GM15510 (cell line): Measurements from ENCODE around the gene HPSE2.

Experiments used
- POLR2A ChIP-seq: IDR thresholded peaks from 3 replicates; pipeline ENCODE4 v1.6.1; 2011; ENCODE audit warnings: borderline replicate concordance; ENCODE audit not compliant: insufficient read length; ENCODE audit errors: extremely low read depth

The HPSE2 gene

DNA sequence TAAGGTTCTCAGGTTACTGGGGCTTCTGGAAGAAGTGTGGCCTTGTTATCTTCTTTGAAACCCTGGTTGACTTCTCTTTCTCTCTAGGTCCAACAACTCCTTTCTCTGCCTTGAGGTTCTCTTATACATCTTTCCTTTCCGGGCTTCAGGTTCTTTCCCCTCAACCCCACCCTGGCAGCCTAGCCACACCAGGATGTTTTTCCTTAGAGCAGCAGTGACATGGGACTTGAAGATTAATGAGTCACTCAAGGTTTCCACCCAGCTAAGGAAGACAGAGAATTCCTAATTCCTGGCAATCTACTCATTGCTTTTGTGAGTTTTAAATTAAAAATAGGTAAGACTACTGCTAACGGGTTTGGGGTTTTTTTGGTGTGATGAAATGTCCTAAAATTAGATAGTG is 667.1 kb downstream of the HPSE2 start:
- no peak for TF ChIP-seq POLR2A

DNA sequence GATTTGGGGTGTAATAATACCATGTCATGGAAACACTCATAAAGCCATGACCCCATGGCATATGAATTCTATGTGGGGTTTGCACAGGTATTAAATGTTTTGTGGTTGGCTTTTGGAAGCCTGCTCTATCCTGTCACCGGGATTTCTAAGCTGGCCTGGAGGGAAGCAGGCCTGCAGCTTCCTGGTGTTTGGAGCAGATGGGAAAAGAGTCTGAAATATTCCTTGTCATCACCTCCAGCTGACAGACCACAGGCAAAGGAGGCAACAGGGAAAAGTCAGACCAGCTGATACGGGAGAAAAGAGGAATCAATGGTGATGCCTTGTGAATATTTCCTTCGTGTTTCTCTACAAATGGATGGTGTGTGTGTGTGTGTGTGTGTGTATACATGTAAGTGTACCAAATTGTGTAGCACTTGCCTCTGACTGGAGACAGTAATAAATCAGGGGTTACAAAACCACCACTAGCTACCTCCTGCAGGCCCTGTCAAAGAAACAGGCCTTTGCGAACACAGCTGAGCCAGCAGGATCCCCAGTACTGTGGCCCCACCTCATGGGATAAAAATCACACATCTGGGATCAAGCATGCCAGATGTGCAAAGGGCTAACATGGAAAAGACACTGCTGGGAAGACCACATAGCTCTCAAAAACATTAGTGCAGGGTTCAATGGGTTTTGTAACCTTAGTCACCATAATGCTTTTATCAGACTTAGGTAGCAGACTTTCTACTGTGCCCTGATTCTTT is 668.1 kb downstream of the HPSE2 start:
- TF ChIP-seq POLR2A = no peak

DNA sequence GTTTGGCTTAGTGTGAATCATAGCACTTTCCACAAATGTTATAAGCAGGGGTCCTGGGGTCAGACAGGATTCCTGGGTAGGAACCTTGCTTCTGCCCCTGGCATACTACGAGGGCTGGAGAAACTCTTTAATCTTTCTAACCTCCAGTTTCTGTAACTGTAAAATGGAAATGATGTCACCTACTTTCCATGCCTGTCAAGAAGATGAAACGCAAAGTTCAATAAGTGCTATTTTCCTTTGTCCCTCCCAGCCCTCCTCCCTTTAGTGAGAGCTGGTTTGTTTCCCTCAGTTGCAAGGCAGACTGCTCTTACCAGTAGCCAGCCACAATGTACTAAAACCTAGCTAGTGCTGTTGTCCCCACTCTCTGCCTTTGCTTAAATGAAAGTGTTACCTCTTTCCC is 671.8 kb downstream of the HPSE2 start:
- no peak for TF ChIP-seq POLR2A

DNA sequence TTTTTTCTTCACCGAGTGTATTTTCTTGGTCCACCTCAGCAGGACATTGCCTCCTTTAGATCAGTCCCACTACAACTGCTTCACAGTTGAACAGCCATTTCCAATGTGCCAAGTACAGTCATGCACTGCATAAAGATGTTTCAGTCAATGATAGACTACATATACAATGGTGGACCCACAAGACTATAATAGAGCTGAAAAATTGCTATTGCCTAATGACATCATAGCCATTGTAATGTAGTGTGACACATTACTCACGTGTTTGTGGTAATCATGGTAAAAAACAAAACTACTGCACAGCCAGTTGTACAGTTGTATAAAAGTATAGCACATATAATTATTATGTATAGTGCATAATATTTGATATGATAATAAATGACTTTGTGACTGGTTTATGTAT is 675.1 kb downstream of the HPSE2 start:
- TF ChIP-seq POLR2A = no peak

DNA sequence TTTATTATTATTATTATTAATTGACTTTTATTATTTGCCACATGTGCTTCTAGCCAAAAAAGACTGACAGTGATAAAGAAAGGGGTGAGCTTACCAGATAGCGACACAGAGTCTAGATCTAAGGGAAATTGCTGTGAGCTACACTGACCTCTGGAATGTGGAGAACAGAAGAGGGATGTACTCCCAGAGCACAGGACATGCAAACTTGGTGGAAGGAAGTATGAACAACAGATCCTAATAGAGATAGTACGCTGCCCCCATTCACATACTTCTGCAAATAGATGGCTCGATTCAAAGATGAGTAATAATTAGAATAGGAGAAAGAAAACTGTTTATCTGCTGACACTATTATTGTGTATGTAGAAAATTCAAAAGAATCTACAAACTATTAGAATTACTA is 679.6 kb downstream of the HPSE2 start:
- no peak for TF ChIP-seq POLR2A

DNA sequence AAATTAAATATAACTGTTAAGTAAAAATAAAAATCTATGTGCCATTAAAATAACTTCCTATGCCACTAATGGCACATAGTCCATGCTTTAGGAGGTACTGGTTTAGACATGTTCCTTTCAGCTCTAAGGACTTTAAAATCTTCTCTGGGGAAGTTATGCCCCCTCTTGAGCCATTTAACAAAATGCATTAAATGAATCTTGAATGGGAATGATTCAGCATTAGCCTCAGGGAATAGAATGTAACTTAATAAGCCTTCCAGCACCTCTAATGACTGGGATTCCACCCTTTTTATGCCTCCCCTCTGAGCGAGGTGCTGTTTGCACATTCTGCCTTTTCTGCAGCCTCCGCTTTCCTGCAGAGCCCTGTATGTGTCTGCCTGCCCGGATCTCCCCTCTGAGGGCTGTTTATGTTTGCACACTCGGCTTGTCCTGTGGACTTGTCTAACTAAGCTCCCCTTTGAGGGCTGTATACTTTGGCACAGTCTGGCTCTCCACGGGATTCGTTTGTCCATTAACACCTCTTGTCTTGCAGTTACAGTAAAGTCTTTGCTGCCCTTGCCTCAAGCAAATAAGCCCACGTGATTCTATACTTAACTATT is 680.5 kb downstream of the HPSE2 start:
- TF ChIP-seq POLR2A = no peak

DNA sequence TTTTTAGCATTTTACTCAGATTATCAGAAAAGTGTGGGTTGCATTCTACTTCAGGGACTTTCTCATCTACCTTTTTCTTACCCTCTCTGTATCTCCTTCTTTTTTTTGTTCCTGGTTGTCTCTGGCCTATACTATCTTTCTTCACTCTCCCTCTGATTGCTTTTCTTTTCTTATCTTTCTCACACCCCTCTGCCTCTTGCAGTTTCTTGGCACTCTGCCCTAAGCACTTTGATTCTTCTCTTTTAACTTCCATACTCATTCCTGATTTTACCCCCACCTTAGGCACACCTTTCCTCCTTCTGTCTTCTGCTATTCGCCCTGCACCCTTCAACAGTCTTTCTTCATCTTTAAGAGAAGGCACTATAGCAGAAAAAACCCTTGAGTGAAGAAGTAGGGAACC is 696.1 kb downstream of the HPSE2 start:
- TF ChIP-seq POLR2A = no peak

DNA sequence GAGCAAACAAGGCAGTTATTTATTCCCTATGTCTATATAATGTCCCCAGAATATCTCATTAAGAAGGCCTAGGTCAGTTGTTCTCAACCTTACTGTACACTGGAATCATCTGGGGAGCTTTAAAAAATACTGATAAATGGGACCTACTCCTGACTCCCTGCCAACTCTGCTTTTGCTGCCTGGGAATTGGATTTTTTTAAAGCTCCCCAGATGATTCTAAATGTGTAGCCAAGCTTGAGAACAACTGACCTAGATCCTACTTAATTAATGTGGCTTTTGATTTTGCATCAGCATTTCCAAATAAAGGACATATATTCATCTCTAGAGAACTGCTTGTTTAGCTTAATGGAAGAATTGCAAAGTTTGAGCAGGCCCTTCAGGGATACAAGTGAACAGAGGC is 697.2 kb downstream of the HPSE2 start:
- no peak for TF ChIP-seq POLR2A

DNA sequence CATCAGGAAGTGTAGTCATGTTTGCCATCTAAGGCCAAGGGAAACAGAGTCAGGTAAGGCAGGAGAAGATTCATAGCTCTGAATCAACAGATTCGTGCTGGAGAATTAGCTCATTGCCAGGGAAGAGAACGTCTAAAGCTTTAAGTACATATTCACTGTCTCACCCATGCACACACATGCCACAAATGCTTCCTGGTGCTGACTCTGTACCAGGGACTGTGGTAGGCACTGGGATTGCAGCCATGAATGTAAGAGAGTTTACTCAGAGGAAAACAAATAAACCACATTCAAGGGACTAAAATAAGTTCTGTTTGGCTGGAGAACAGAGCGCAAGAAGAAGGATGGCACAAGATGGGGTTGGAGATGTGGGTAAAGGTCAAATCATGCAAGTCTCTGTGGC is 699.1 kb downstream of the HPSE2 start:
- no peak for TF ChIP-seq POLR2A

DNA sequence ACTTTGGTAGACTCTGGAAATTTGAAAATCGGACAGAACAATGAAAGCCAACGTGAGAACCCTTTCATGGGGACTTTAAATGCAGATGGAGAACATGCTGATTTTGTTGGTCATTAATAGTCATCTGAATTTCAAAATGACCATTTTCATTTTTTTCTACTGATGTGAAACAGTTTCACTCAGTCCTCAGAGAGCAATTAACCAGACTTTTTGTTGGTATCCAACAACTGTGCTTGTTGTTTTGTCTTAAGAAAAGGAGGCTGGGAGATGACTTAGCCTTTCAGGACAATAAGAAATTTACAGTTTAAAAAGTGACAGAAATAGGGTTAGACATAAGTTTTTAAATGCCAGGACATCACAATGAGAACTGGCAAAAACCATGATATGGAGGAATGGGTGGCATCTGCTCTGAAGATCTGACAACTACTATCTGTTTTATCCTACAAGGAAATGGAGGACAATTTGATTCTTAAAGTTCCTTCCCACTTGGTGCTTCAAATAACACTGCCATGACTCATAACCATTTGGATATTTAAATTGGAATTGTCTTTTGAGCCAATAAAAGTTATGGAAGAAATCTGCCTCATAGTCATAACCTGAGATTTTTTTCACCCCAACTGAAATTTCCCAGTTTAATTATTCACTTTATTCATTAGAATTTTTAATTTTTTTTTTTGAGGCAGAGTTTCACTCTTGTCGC is 701.8 kb downstream of the HPSE2 start:
- no peak for TF ChIP-seq POLR2A

DNA sequence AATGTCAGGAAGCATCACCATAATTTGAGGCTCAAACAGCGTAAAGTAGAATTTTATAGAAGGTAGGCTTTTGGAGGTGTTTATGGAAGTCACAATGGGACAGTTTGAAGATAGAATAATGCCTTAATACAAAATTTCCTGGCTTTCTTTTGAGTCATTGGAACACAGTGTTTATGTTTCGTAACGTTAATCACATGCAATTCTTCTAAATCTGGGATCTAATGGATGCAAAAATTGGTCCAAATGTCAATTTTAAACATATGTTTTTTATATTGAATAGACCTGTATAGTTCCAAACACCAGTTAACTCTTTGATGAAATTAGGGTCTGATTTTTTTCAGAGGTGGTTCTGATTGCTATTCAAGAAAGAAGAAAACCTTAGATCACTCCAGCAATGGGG is 702.4 kb downstream of the HPSE2 start:
- no peak for TF ChIP-seq POLR2A

DNA sequence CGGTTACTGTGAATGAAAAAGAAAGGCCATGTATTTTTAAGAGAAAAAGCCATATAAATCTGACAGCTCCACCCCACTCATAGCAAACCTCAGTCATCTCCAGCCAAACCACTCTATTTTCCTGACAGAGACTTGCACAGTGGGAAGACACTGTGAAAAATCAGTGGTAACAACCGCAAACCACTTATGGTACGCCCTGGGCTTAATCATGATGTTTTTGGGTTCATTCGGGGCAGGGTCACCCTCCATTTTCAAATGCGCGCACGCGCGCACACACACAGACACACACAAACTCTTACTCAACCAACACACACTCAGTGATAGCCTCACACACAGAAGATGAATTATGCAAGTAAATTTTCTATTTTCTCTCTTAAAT is 706.9 kb downstream of the HPSE2 start:
- TF ChIP-seq POLR2A = no peak

DNA sequence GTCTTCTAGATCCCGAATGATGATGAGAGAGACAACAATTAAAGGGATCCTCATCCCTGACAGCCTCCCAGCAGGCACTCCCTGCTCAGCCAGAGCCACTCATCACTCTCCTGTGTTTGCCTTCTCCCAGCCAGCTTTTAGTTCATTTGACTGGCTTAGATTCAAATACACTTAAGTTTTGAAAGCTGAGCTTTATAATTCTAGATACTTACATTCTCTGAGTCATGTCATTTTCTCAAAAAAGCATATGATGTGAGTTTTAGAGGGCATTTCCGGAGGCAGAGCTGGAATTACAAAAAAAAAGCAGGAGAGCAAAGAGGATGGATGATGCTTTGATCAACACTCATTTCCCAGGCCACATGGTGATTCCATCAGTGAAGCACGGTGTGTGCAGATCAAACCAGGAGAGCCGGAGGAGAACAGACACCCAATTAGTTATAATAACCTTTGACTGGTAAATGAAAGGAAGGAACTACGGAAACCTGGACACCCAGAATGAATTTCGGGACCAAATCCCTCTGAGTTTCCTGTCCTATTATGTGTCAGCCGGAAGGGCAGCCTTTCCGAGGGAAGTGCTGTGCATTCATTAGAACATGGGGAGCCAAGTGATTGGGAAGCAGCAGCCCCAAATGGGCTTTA is 707.4 kb downstream of the HPSE2 start:
- no peak for TF ChIP-seq POLR2A

DNA sequence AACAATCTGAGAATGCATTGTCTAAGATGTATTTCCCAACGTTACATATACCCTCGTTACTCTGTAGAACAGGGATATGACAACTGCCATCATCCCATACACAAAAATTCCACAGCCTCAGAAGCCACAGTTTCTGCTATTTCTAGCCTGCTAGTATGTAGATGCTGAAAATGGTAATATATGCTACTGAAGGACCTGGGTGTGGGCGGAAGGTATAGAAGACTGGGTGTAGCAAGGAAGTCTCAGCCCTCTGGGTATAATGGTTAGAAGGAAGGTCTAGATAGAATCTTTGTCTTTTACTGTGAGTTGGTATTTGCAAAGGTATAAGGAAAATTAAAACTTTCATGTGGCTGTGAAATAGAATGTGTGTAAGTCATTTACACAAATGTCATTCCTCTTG is 709.7 kb downstream of the HPSE2 start:
- no peak for TF ChIP-seq POLR2A

DNA sequence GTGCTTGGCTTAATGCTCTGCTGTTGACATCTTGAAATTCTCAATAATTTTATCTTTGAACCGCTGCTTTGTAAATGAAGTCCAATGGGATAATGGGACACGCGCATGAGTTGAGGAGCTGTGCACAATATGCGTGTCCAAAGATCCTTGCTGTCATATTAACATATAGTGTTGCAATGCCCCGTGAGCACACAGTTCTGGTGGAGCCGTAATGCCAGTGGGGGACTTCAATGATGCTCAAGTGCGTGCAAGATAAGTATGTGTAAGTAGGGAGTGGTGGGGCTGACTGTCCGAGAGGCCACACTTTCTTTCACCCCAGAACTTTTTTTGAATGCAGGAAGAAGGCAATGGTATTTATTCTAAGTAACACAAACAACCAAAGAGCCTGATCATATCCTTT is 711.5 kb downstream of the HPSE2 start:
- TF ChIP-seq POLR2A = no peak

DNA sequence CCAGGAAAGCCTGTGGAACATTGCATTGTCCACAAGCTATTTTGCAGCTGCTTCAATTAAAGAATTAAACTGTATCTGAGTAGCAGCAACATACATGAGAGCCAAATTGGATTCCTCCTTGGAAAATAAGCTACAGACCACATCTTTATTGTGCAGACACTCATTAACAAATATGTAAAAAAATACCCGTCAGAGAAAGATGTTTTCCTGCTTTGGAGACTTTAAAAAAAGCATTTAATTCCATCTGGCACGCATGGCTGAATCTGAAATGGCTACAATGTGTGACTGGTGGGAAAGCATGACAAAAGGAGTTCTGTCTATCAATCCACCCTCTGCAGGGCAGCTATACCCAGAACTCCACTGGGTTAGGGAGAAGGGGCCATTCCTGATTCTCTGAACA is 715.8 kb downstream of the HPSE2 start:
- no peak for TF ChIP-seq POLR2A

DNA sequence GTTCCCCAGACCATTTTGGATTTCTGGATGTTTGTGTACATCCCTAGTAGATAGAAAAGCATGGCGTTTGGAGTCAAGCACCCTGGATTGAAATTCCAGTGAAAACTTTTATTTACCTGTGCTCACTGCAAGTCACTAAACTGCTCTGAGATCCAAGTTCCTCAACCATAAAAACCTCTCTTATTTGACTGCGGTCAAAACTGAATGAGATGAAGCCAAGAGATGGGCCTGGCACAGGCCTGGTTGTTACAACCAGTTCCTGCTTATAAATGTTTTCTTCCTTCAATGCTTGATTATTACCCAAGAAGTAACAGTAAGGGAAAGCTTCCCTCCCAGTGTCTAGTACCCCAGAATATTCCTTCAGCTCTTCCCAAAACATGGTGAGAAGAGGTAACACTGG is 718.0 kb downstream of the HPSE2 start:
- no peak for TF ChIP-seq POLR2A

DNA sequence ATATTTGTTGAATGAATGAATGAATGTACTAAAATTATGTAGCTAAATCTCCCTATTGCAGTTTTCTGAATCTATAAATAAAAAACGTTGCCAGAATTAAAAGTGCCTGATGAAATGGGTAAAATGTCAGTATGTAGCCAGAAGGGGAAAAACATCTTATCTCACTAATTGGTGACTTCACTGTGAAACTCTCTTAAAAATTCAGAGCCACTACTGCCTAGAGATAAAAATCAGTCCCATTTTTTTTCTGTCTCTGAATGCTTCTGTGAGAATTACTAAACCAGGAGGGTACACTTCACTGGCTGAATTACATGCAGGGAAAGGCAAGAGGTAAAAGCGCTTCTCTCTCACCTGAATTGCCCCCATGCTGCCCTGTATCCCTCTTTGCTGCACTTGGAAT is 719.3 kb downstream of the HPSE2 start:
- no peak for TF ChIP-seq POLR2A
